GM21529 (cell line): ENCODE results near the gene OR5K1.

Experiments used
- ATAC-seq: cut with Tn5 transposase; IDR thresholded peaks from one replicate; pipeline ENCODE4 v1.9.1; 2021; ENCODE audit not compliant: unreplicated experiment

Gene OR5K1

GRCh38 chr3:98462901-98463300, at the start of gene OR5K1:
Gene OR5K1, plus strand, starts transcription at chr3:98463201. Its CDS starts 6,376 bp downstream, at chr3:98469577.
- ATAC-seq: no peak

- ATAC-seq: no peak
Observed at GRCh38 chr3:98432575-98432974, 30.4 kb upstream of the OR5K1 start.

GRCh38 chr3:98433764-98434163, 29.2 kb upstream of the OR5K1 start:
- no peak for ATAC-seq

GRCh38 chr3:98434412-98434811, 28.6 kb upstream of the OR5K1 start:
- no peak for ATAC-seq

GRCh38 chr3:98440283-98440682, 22.7 kb upstream of the OR5K1 start:
- no peak for ATAC-seq

GRCh38 chr3:98445949-98446406, 17.0 kb upstream of the OR5K1 start:
- ATAC-seq: peak; percentile 94

GRCh38 chr3:98449606-98450193, 13.3 kb upstream of the OR5K1 start:
- ATAC-seq: no peak

- no peak for ATAC-seq
Observed at GRCh38 chr3:98450372-98450771, 12.6 kb upstream of the OR5K1 start.

- no peak for ATAC-seq
Observed at GRCh38 chr3:98453827-98454226, 9.2 kb upstream of the OR5K1 start.

GRCh38 chr3:98454929-98455328, 8.1 kb upstream of the OR5K1 start:
- ATAC-seq: no peak

GRCh38 chr3:98457543-98457942, 5.5 kb upstream of the OR5K1 start:
- no peak for ATAC-seq

- ATAC-seq: no peak
Observed at GRCh38 chr3:98460220-98460619, 2.8 kb upstream of the OR5K1 start.

GRCh38 chr3:98482717-98483482, 19.9 kb downstream of the OR5K1 start:
- ATAC-seq: no peak

GRCh38 chr3:98483626-98484025, 20.6 kb downstream of the OR5K1 start:
- ATAC-seq: no peak

- no peak for ATAC-seq
Observed at GRCh38 chr3:98497381-98497780, 34.4 kb downstream of the OR5K1 start, which contains the start of gene OR5K2. Gene OR5K2, plus strand, starts transcription at chr3:98497681. Its CDS starts 0 bp downstream, at chr3:98497681.

GRCh38 chr3:98500019-98500418, 37.0 kb downstream of the OR5K1 start:
- ATAC-seq: no peak

- ATAC-seq: no peak
Observed at GRCh38 chr3:98501270-98501669, 38.3 kb downstream of the OR5K1 start.

GRCh38 chr3:98501863-98502576, 39.0 kb downstream of the OR5K1 start:
- ATAC-seq: no peak

- no peak for ATAC-seq
Observed at GRCh38 chr3:98504539-98504938, 41.5 kb downstream of the OR5K1 start.

- no peak for ATAC-seq
Observed at GRCh38 chr3:98508582-98508981, 45.6 kb downstream of the OR5K1 start.

GRCh38 chr3:98512576-98512975, 49.6 kb downstream of the OR5K1 start:
- ATAC-seq: no peak

GRCh38 chr3:98513091-98513511, 50.1 kb downstream of the OR5K1 start:
- ATAC-seq: no peak
